ENCODE data around the gene MB21D2.
A peak's percentile ranks its signal among the peaks of the same experiment; 100 is the strongest.
"Not testable (repeated sequence)": the region's sequence is repeated elsewhere in the genome, so short reads cannot be mapped to it uniquely, and the experiment has no call there.

Gene MB21D2

DNA sequence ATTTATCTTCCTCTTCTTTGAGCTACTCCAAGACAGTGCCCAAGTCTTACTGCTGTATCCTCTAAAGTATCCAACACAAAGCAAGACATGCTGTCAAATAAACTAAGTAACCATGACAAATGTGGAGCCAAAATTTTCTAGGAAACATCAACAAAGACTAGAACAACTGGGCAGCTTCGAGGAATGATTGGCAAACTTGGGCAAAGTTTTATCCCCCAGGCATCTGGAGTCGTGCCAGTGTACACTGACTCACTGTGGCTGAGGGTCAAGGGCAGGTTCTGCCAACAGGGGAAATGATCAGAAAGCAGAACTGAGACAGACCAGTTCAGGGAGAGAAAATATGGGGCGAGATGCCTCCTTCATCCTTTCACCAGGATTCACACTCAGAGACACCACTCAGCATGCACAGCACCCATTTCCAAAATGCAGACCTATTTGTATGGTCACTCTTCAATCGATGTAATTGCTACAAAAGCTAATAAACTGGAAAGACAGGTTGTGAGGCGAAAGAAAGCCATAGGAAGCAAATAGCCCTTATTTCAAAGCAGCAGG, 65.8 kb downstream of the MB21D2 start:
- DNase-seq: no peak

DNA sequence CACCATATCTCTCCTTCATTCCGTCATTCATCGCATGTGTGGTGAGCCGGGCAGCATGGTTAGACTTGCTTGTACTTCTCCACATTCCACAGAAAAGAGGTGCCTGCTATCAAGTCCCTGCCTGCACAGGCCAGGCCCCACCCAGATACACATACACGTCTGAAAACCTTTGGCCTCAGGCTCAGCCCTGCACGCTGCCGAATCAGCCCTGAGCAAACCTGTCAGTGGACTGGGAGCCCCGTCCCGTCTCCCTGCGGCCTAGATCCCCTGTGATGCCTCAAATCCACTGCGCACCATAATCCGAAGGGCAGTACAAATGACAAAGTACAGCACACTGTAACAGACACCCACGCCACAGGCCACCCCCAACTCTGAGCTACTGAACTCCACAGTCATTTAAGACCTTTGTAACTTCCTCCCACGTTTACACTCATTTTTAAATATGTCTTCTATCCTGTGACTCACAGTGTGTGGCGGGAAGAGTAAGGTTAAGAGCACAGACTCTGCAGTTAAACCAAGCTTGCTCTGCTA, 67.1 kb downstream of the MB21D2 start:
- no peak for DNase-seq

DNA sequence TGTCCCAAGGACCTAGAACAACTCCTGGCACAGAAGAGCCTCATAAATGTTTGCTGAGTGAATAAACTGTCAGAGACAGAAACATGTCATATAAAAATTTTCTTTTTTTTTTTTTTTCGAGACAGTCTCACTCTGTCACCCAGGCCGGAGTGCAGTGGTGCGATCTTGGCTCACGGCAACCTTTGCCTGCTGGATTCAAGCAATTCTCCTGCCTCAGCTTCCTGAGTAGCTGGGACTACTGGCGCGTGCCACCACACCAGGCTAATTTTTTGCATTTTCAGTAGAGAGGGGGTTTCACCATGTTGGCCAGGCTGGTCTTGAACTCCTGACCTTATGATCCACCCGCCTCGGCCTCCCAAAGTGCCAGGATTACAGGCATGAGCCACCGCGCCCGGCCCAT, 67.8 kb downstream of the MB21D2 start:
- not testable (repeated sequence) for DNase-seq

- no peak for DNase-seq
These were observed 69.1 kb downstream of the MB21D2 start for GRCh38 chr3:192848371-192849233.

DNA sequence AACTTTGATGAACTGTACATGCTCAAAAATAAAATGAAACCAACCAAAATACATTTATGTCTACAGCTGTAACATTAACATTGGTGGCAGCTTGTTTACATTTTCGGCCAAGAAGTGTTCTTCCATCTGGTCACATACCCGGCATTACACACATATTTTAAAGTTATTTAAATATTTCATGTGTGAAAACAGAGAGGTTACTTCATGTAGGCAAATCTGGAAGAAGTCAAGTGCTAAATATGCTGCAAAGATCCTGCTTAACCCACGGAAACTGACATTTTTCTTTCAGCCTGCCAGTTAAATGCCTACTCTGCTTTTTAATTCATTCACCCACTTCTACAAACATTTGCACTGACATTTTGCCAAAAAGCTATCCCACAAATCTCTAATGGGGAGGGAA, 69.7 kb downstream of the MB21D2 start:
- no peak for DNase-seq

- DNase-seq: no peak
These were observed 72.2 kb downstream of the MB21D2 start for GRCh38 chr3:192845526-192845855.

DNA sequence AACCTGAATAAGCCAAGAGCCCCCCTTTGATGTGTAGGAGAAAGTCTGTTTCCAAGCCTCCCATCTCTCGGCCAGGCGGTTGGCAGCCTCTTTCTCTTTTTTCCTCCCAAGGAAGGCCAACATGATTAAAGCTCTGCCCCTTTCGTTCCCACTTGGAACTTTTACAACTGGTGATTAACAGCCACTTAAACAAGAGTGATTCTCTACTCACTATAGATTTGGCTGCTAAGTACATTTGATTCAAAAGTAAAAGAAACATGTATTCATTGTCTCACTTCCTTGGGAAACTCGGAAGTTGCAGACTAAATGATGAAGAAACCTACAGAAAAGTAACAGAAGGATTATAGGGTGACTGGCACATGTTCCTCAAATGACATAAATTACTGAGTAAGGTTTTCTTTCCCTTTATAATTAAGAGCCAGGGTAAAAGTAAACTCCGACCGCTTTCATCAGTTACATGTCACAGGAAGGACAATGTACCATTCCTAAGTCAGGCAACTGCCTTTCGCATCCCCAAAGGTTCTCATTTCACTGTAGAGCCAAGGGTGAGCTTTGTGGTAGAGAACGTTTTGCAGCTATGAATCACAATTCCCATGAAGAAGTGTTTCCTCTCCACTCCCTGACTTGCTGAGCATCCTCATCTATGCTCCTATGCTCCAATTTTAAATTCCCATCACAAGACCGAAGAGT, 72.7 kb downstream of the MB21D2 start:
- no peak for DNase-seq

- DNase-seq: no peak
These were observed 73.2 kb downstream of the MB21D2 start for GRCh38 chr3:192844486-192844765.

DNA sequence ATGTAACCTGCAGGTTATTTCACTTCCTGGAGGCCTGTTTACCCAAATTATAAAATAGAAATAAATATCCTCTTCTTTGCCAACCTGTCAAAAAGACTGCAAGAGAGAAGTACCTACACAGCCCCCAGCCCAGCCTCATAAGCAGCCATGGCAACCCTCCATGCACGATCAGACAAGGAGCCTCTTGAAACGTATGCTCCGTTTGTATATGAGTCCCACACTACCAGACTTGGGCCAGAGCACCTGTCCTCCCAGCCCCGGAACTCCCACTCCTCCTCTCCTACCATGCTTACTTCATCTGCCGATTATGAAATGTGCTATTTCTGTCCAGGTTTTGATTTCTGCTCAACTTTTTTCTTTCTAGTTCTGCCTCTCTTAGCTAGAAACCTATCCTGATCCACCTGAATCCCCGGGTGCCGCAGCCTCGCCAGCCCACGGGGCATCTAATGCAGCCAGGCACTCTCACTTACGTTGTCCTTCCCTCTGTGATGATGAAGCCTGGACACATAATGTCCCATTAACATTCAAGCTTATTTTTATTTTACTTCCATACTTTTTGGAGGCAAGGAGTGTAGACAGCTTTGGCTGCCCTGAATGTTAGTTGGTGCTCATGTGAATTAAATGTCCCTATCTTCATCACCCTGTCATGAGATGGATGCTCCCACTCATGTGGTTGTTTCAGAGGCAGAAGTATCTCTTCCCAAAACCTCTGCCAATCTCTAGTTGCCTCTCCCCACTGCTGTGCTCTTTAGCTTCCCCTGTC, 73.8 kb downstream of the MB21D2 start:
- DNase-seq: no peak

GRCh38 chr3:192843119-192843518, 74.5 kb downstream of the MB21D2 start:
- no peak for DNase-seq

DNA sequence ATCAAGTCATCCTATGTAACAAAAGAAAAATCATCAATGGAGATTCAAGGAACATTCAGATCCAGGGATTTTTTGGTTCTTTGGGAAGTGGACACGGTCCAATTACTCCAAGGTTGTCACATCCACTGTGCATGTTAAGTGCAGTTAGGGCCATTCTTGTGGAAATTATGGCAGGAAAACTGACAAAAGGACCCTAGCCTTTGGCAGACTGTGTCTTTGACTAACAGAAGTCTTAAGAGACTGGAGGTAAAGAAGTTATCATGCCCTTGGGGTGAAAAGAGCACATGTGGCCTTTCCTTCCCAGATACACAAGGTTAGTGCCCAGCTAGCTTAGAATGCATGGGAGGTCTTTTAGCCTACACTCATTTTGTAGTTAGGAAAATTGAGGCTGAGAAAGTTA, 74.9 kb downstream of the MB21D2 start:
- no peak for DNase-seq

- no peak for DNase-seq
These were observed 75.5 kb downstream of the MB21D2 start for GRCh38 chr3:192842138-192842537.

DNA sequence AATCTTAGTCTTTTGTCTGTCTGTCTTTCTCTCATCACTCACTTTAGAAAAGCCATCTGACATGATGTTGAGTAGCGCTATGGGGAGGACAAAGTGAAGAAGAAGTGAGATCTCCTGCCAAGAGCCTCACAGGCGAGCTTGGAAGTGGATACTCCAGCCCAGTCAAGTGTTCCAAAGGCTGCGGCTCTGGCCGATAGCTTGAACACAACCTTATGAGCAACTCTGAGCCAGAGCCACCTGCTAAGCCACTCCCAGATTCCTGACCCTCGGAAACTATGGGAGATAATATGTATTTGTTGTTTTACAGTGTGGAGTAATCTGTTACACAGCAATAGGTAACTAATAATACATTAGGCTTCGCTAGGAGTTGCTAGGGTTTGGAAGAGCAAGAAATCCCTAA, 76.2 kb downstream of the MB21D2 start:
- DNase-seq: peak in 1 of 2 experiments; percentile 12

GRCh38 chr3:192840143-192840836, 77.4 kb downstream of the MB21D2 start:
- DNase-seq: no peak

DNA sequence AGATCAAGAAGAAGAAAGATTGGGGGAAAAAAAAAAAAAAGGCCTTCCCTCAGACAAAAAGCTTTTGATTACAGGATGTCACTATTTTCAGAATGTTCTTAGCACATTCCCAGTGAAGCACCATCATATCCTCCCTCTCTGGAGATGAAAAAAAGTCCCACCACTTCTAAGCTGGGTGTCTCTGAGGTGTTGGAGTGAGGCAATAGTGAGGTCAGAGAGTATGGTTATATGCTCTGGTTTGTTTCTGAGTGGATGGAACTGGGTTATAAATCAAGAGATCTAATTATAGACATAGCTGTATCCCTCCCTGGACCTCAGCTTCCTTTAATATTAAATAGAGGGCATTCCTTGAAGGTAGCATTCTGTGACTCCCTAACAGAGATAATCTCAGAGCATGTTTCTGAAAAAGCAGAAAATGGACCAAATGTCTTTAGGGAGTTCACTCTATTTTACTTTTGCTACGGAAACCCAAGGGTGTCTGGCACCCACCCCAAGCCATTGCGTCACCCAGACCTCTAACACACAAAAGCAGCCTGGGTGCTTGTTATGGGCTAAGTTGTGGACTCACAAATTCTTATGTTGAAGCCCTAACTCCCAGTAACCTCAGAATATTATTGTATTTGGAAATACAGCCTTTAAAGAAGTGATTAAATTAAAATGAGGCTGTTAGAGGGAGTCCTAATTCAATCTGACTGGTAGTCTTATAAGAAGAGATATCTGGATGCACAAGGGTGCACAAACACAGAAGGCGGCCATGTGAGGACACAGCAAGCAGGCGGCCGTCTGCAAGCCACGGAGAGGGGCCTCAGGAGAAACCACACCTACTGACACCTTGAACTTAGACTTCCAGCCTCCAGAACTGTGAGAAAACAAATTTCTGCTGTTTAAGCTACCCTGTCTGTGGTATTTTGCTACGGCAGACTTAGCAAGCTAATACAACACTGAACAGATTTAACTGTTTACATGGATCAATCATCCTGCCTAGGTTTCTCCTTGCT, 81.5 kb downstream of the MB21D2 start:
- no peak for DNase-seq

- no peak for DNase-seq
These were observed 83.2 kb downstream of the MB21D2 start for GRCh38 chr3:192834428-192834827.

GRCh38 chr3:192833177-192833890, 84.3 kb downstream of the MB21D2 start:
- no peak for DNase-seq

DNA sequence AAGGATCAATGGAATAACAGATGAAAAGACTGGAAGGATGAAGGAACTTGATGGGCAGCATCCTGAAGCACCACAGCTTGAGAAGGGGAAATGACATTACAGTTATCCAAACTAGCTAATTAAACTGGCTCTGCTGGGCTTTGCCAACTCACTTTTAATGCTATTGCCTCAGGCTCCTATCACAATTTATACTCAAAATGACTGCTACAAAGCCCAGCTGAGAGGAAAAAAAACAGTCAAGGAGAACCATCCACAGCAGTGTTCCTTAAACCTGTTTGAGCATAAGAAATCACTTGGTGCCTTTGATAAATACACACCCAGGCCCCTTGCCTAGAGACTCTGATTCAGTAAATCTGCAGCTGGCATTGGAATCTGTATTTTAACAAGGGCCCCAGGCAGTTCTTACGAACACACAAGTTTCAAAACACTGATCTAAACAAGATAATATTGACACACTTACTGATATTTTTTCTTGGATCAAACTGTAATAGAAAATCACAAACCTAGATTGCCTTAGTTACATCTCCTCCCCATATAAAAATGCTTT, 85.8 kb downstream of the MB21D2 start:
- DNase-seq: no peak

DNA sequence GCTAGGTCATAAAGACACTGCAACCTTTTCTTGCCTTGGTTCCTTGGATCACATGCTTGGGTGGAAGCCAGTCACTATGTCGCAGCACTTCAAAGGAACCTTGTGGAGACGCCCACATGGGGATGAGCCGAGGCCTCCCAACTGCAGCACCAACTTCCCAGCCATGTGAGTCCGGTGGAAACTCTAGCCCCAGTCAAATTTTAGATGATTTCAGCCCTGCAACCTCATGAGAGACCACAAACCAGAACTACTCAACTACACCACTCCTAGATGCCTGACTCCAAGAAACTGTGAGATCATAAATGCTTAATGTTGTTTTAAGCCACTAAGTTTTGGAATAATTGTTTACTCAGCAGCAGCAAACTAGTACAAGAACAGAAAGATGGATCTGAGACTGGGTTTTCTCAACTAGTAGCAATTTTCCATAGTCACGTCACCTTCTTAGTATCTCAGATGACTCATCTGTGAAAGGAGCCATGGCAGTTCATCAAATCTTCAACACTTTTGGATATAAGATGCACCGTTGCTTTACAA, 86.5 kb downstream of the MB21D2 start:
- no peak for DNase-seq
